Measurements from ENCODE around the gene SYCP2.
"Not testable (repeated sequence)": the region's sequence is repeated elsewhere in the genome, so short reads cannot be mapped to it uniquely, and the experiment has no call there.

The SYCP2 gene

DNA sequence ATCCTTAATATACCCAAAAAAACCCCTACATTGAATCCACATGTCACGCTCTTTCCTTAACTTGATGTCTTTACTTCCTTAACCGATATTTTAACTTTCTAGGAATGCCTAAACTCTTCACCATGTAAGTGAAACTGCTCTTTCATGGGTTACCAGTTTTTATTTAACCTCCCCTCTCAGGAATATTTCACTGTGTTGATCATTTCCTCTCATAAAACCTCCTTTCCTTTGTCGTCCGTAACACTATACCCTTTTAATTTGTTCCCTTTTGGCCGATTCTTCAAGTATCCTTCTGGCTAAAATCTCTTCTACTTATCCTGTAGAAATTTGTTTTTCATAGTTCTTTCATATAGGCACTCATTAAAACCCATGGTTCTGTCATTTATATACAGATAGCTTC, 24.6 kb downstream of the SYCP2 start:
- DNase-seq (ENCODE audit: low read depth in 2 of 2) = no peak

DNA sequence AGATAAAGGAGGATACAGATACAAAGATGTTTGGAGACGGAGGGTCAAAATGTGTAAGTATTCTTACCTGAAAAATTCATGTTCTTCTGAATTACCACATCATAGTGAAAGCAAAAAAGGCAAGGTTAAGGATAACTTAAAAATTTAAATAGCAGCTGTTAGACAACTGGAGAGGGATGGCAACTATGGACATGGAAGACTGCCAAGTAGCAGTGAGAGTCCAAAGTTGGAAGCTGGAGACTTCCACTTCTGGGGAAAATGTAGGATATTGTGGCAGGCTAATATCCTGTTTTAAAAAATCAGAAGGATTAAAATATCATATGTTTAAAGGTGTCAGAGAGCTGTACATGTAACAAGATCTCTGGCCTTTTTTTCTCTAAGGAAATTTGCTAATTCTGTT, 29.8 kb downstream of the SYCP2 start:
- no peak for DNase-seq (ENCODE audit: low read depth in 2 of 2)

DNA sequence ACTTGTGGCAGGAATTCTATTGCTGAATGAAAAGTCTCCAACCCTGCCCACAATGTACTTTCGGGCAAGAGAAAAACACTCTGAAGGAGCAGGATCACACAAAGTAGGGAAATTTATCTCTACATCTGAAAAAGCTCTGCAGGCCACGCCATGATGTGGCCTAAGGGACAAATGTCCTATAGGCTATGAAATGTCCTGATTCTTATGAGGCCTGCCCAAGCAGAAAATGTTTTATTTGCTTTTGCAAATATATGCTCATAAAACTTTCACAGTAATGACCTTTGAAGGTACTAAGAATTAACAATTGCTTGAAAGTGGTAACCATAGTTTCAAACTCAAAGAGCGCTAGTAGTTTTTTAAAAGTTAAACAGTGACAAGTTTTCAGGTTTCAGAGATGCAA, 31.0 kb downstream of the SYCP2 start:
- DNase-seq (ENCODE audit: low read depth in 2 of 2) = no peak

- DNase-seq (ENCODE audit: low read depth in 2 of 2) = no peak
These were observed 37.5 kb downstream of the SYCP2 start for GRCh38 chr20:59895908-59896307.

DNA sequence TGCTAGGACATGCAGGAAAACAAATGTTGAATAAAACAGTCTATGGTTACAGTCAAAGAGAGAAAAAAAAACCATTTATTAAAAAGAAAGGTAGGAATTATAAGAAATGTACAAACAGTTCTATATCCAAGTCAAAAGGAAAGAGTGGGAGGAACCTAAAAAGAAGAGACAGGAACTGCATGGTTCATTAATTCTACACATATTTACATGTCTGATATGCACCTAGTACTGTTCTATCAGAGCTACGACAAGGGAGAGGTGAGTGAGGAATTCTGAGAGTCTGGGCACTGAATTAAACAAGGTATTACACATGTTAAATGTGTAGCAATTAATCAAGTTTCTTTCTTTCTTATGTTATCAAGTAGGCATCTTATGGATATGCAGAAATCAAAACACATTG, 41.9 kb downstream of the SYCP2 start:
- DNase-seq (ENCODE audit: low read depth in 2 of 2) = no peak

GRCh38 chr20:59890035-59890434, 43.4 kb downstream of the SYCP2 start:
- DNase-seq (ENCODE audit: low read depth in 2 of 2) = not testable (repeated sequence)

DNA sequence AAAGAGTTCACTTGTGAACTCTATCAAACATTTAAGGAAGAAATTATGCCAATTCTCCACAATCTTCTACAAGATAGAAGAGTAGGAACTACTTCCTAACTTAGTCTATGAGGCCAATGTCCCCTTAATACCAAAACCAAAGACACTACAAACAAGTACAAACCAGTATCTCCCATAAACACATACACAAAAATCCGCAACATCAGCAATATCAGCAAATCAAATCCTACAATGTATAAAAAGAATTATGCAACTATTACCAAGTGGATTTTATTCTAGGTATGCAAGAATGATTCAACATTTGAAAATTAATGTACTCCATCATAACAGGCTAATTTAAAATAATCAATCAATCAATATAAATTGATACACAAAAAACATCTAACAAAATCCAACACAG, 45.4 kb downstream of the SYCP2 start:
- DNase-seq (ENCODE audit: low read depth in 2 of 2) = no peak

DNA sequence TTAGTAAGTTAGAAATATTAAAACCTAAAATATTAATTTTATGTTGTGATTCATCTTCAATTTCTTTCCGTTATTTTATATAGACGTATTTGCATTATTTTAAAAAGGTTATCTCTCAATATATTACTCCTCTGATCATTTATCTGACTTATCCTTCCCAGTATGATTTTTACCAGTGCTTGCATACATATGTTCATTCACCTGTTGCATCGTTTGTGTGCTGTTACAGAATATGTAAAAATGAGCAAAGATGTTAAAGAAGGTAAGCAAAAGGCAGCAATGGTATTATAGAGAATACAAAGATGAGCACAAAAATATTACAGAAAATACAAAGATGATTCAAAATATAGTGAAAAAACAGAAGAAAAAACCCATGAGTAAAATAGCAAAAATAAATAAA, 48.9 kb downstream of the SYCP2 start:
- no peak for DNase-seq (ENCODE audit: low read depth in 2 of 2)

GRCh38 chr20:59880198-59880597, 53.2 kb downstream of the SYCP2 start:
- no peak for DNase-seq (ENCODE audit: low read depth in 2 of 2)

DNA sequence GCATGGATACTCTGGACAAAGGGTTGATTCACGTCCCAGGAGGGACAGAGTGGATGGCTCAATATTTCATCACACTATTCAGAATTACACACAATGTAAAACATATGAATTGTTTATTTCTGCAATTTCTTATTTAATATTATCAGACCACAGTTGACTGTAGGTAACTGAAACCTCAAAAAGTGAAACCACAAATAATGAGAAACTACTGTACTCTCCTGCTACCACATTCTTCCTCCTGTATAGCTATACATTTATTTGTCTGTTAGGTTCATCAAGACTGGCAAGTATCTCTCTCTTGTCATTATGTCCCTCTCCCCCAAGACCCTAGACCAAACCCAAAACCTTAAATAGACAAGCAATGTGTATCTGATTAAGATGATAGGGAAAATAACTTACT, 60.0 kb downstream of the SYCP2 start:
- no peak for DNase-seq (ENCODE audit: low read depth in 2 of 2)

- DNase-seq (ENCODE audit: low read depth in 2 of 2) = no peak
These were observed 62.3 kb downstream of the SYCP2 start for GRCh38 chr20:59871096-59871495.

GRCh38 chr20:59866338-59866737, 67.1 kb downstream of the SYCP2 start:
- no peak for DNase-seq (ENCODE audit: low read depth in 2 of 2)

DNA sequence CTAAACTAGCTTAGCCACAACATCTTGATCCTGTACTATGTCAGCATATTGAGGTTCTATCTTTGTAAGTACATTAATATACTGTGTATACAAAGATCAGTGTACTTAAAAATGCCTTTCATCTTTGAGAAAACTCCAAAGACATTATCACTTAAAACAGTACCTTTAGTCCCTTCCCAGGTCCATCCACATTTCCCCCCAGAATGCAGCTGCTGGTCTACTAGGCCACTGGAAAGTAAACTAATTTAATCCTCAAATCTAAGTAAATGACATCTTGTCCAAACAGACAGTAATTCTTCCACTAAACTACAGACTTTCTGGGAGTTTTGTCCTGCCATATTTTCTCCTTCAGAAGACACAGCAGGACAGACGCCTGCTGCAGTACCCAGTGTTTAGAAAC, 68.7 kb downstream of the SYCP2 start:
- no peak for DNase-seq (ENCODE audit: low read depth in 2 of 2)

DNA sequence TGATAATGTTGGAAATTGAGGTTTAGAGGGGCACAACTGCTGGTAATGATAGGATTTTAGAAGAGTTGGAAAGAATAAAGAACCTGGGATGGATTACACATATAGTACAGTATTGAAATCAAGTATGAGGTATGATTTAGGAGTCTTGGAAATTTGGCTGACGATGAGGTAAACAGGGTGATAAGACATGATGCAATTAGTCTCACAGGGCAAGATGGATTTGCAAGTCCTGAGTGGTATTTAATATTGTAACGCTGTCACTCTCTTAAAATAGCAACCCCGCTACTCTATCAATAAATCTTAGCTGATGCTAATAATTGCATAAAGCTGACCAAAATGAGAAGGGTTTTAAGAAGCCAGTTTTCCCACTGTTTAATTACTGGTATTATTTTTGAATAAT, 70.4 kb downstream of the SYCP2 start:
- DNase-seq (ENCODE audit: low read depth in 2 of 2) = no peak

GRCh38 chr20:59861401-59861800, 72.0 kb downstream of the SYCP2 start:
- no peak for DNase-seq (ENCODE audit: low read depth in 2 of 2)

DNA sequence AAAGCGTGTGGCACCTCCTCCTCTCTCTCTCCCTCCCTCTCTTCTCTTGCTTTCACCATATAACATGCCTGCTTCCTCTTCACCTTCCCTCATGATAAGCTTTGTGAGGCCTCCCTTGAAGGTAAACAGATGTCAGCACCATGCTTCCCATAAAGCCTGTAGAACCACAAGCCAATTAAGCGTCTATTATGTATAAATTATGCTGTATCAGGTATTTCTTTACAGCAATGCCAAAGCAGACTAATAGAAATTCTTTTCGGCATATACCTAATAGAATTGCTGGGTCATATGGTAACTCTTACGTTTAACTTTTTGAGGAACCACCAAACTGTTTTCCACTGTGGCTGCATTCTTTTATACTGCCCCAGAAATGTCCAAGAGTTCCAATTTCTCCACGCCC, 75.0 kb downstream of the SYCP2 start:
- no peak for DNase-seq (ENCODE audit: low read depth in 2 of 2)

DNA sequence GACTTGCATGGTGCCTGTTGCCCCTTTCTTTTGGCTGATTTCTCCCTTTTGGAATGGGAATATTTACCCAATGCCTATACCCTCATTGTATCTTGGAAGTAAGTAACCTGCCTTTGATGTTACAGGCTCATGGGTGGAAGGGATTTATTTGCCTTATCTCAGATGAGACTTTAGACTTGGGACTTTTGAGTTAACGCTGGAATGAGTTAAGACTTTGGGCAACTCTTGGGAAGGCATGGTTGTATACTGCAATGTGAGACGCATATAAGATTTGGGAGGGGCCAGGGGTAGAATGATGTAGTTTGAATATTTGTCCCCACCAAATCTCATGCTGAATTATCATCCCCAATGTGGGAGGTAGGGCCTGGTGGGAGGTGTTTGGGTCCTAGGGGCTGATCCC, 75.5 kb downstream of the SYCP2 start:
- no peak for DNase-seq (ENCODE audit: low read depth in 2 of 2)

DNA sequence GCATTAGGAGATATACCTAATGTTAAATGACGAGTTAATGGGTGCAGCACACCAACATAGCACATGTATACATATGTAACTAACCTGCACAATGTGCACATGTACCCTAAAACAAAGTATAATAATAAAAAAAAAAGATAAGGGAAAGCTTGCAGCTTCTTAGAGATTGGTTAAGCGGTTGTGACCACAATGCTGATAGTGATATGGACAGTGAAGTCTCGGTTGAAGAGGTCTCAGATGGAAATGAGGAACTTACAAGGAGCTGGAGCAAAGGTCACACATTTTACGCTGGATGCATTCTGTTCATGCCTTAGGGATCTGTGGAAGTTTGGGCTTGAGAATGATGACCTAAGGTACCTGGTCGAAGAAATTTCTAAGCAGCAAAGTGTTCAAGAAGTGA, 76.5 kb downstream of the SYCP2 start:
- DNase-seq (ENCODE audit: low read depth in 2 of 2) = not testable (repeated sequence)

DNA sequence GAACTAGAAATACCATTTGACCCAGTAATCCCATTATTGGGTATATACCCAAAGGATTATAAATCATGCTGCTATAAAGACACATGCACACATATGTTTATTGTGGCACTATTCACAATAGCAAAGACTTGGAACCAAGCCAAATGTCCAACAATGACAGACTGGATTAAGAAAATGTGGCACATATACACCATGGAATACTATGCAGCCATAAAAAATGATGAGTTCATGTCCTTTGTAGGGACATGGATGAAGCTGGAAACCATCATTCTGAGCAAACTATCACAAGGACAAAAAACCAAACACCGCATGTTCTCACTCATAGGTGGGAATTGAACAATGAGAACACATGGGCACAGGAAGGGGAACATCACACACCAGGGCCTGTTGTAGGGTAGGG, 76.9 kb downstream of the SYCP2 start:
- DNase-seq (ENCODE audit: low read depth in 2 of 2) = not testable (repeated sequence)

DNA sequence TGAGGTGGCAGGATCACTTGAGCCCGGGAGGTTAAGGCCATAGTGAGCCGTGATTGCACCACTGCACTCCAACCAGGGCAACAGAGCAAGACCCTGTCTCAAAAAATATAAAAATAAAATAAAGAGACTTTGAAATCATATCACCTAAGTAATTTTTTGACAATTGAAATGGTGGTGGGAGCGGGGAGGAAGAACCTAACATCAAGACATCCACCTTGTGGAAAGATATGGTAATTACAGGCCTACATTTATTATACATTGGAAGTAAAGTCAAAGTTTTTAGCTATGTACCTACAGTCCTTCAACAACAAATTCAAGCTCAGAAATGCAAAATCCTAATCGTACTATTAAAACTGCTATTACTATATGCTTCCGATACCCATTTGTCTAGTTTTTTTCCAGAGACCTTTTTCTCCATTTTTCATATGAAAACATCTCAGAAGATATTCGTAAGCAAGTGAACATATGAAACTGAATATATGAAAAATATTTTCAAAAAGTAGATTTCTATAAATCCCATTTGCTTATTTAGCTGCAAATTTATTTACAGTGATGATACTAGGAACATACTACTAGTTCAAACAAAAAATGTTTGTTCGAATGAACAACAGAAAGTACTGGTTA, 83.3 kb downstream of the SYCP2 start:
- no peak for DNase-seq (ENCODE audit: low read depth in 2 of 2)

DNA sequence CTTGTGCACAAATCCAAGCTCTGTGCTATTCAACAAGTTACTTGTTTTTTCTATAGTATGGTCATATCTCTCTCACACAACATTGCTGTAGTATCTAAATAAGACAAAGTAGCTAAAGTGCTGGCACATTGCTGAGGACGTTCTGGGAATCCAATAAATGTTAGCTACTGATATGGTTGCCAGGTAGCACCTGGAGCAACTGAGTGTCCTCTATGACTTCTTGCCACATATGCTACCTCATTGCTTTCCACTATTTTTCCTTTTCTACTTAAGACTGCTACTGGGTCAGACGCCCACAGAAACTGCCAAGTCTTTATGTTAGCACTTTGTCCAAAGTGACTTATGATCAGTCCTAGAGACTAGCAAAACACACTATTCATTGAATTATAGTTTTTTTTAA, 85.3 kb downstream of the SYCP2 start:
- no peak for DNase-seq (ENCODE audit: low read depth in 2 of 2)

GRCh38 chr20:59845472-59845871, 88.0 kb downstream of the SYCP2 start:
- DNase-seq (ENCODE audit: low read depth in 2 of 2) = no peak

GRCh38 chr20:59839400-59839799, 94.0 kb downstream of the SYCP2 start:
- no peak for DNase-seq (ENCODE audit: low read depth in 2 of 2)

DNA sequence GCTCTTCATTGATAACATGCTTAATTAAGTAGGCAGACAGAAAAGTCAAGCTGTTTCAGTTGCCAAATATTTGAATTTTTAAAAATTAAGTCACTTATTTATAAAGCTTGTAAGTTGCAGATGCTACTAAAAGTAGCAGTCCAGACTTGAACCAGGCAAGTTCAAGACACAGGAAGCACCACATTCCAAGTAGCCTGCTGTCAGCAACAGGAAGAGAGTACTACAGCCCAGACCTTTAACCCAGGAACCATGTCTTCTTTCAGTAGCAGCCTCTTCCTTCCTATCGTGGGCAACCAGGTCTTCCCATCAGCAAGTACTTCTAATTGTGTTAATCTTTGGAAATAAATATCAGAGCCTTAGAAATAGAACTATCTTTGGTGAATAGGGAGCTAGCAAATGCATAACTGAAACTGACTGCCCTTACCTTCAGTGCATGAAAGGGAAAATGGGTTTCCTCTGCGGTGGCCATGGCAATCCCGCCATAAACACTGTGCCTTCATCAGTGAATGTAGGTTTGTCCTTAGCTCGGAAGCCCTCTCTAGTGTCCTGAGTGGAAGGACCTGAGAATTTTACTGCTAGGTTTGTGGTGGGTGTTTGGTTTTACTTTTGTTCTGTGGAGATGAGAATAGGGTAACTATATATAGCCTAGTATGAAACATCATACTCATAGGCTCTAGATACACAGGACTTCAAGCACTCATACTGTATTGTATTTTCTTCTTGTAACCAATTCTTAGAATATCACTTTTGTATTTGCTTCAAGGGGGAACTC, 95.6 kb downstream of the SYCP2 start:
- DNase-seq (ENCODE audit: low read depth in 2 of 2) = no peak

Measured in stimulated activated CD8-positive, alpha-beta memory T cell treated with anti-CD3 and anti-CD28 coated beads, Interleukin-2, amount 100 ng/mL, for 48 hours (primary cell).